ENCODE data around the gene TTLL1.

TTLL1 gene

DNA sequence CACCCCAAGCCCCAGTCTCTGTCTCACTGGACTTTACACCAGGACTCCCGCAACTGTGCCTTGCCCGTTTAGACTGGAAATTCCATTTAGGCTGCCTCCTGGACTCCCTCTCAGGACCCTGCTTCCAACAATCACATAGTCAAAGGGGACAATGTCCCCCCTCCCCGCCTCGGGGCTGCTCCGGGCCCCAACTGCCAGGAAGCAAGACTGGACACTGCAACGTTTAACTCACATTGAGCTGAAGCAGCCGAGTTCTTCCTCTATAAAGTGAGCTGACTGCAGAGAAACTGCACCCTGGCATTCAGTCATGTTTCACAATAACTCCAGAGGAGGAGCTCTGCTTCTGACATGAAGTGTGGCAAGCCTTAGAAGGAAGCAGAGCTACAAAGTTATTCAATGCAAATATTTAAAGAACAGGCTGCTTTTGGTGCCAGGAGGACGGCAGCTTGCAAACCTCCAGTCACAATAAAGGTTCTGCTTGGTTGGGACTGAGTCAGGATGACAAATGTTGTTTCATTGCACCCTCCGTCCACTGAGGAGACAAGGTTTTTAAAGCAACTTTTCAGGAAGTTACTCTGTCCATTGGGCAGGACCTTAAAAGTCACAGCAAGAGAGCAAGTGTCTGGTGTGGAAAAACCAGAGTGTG lies 94.2 kb downstream of the TTLL1 start:
- DNase-seq, result peak in 6 of 56 donors; percentile 4 to 41 (median 18)

DNA sequence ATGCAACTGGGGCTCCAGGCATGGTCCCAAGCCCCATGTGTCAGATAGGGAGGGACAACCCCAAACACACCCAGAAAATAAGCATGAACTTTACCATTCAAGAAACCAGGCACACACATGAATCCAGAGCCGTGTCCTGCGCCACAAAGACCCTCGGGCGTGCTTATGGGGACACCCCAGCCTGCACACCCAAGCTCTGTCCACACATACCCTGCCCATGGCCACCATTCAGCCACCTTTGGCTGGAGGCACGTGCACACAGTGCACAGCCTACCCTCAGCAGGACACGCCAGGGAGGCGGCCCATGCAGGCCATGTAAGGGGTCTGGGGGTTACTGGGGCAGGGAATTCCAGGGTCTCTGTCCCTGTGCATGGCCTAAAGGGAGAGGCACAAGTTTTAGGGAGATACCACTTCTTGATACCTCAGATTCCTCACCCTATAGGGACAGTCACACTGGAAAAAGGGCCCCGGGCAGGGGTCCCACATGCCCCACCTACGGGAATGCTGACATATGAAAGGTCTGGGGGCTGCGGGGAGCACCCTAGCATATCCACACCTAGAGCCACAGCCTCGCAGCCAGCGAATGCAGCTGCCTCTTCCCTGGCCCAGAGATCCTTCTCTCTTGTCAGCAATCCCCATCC lies 94.8 kb downstream of the TTLL1 start:
- no peak for DNase-seq

DNA sequence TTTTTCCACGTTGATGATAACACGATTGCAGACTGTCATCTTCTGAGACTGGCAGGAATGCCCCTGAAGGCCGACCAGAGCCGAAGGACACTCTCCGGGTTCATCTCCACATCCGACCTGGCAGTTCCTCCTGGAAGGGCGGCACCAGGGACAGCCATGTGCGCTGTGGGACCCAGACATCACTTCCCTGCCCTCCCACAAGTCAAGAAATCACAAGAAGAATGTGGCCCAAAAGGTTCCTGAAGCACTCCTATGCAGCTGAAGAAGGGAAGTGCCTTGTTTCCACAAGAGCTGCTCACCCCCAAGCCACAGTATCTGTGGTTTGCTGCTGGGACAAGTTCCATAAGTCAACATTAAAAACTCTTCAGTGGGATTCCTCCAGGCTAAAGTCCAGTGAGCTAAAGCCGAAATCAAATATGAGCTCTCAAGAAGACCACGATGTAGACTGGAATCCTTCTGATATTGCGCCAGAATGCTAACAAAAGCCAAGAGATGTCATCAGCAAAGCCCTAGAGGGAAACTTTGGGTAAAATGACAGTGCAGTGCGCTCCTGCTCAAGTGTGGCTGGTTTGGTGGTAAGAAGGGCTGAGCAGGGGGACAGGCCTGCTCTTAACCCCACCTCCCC lies 95.4 kb downstream of the TTLL1 start:
- no peak for DNase-seq

DNA sequence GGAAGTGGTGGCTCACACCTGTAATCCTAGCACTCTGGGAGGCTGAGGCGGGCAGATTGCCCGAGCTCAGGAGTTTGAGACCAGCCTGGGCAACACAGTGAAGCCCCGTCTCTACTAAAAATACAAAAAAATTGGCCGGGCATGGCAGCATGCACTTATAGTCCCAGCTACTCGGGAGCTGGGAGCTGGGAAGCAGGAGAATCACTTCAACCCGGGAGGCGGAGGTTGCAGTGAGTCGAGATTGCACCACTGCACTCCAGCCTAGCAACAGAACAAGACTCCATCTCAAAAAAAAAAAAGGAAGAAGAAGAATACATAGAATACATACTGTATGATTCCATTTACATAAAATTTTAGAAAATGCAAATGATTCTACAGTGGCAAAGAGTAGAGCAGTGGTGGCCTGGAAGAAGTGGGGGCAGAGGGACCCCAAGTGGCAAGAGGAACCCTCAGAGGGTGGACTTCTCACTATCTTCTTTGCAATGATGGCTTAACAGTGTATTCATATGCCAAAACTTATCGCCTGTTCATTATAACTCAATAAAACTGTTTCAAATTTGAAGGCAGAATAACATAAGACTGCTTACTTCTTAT lies 96.2 kb downstream of the TTLL1 start:
- no peak for DNase-seq

DNA sequence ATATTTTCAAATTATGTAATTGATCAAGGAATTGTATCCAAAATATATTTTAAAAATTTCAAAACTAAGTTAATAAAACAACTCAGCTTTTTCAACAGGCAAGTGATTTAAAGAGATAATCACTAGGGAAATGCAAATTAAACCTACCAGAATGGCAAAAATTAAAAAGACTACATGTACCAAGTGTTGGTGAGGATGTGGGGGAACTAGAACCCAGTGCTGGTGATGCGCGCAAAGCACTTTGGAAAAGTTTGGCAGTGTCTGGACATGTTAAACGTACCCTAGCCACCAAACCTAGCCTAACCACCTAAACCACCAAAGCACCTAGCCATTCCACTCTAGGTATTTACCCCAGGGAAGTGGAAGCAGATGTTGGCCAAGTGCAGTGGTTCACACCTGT lies 97.1 kb downstream of the TTLL1 start:
- no peak for DNase-seq

DNA sequence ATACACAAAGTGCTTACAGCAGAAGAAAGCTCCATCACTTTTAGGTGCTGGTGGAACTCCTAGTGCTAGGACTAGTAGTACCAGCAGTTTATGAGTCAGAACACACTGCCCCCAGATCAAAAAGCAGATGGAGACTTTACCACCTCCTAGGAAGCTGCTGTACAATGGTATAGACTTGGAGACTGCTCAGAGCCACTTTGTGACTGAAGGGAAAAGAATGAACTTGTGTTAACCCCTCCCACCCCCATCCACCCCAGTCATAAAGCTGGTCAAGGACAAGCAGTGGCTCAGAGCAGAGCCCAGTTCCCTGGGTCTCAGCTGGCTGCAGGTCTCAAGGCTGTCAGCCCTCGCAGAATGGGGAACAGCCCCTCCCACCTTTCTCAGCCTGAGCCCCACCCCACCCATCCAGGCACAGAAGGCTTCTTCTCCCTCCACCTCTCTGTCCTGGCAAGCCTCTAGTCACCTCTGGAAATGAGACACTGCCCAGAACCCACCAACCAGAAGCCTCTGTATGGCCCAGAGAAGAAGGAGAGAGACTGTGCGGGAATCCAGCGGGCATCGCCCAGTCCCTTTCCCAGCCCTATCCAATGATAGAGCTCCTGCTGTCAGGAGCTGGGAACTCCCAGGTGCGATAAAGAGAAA lies 98.1 kb downstream of the TTLL1 start:
- DNase-seq, result no peak

DNA sequence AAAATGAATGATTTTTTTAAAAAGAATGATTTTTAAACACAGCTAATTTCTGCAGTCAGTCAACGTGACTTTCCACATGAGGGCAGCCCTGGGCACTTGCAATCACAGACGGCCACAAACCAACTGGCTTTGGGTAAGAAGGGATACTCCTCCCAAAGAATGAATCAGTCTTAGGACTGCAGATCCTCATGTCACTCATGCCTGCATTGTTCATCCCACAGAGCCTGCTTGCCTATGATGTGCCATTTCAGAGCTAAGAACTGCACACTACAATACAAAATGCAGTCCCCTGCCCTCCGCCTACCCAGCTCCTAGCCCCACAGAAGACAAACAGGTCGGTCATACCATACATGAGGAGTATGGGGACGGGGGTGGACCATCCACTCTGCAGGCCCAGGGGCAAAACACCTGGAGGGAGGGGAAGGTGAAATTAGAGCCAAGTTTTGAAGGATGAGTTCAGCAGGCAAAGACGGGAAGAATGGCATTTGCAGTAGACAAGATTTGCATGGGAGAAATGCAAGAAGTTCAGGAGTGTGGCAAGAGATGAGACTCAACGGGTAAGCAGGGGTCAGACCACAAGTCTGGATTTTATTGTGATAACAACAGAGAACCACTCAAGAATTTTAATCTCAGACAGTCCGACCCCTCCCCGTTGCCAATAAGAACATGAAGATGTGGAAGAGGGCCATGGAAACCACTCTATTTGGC lies 98.9 kb downstream of the TTLL1 start:
- no peak for DNase-seq

All from nucleus accumbens (tissue), 56 donors.